Measurements from ENCODE around the gene DPP7. TPM values are rescaled to one million over a fixed set of nuclear protein-coding genes. Genes with fewer than 3 reads are reported as not detected.

The DPP7 gene
- total and polyA plus RNA-seq, 2 of the 8 experiments (the other 6 are each of a cell fraction or from before 2014, with no cell fraction given): 21.2 to 26.8 TPM

DNA sequence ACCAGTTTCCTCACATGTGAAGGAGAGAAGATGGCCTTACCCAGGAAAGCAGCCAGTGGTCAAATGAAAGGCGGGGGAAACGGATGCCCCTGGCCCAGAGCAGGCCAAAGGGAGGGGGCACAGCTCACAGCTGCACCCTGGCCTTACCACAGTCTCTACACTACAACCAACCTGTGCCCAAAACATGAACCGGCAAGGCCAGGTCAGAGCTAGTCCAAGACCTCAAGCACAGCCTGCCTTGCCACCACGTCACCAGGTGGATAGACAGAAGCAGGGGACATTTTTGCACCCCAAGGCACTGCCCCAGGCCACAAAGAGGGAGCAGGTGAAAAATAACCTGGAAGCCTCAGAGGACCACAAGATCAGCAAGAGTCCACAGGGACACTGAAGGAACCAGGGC lies 28.9 kb upstream of the DPP7 start:
- DNase-seq (ENCODE audit: low read depth in 1 of 2, low spot score in 2 of 2) (no peak), FAIRE-seq (no peak)
- no peak overlapping the region for H4K91ac ChIP-seq (replicated peaks; ENCODE audit: insufficient read length, low read length)
- no peaks in the 10 kb centered on the region for H3K79me2 ChIP-seq (ENCODE audit: control insufficient read depth in 1 of 2, insufficient read depth in 2 of 2, low read length in 2 of 2)
- no peak overlapping the region for H2AFZ ChIP-seq (ENCODE audit: low read length)
- TF ChIP-seq JUN (IDR thresholded peaks at IDR 0.05; ENCODE audit: low read depth, low read length): no peak
- TF ChIP-seq SP4 (IDR thresholded peaks at IDR 0.05; ENCODE audit: low read length): no peak
- TF ChIP-seq ATF3 (IDR thresholded peaks at IDR 0.05; ENCODE audit: insufficient read depth, low read depth, low read length): no peak
- H3K23ac ChIP-seq (ENCODE audit: insufficient read length): no peak overlapping the region
- H3K23me2 ChIP-seq (ENCODE audit: low read depth, low read length): peaks cover 2% of the 10 kb centered on the region; the same call in 1 of the 2 replicates
- H3K18ac ChIP-seq (ENCODE audit: extremely low read depth, low read length): no peak overlapping the region
- H3K4me2 ChIP-seq (ENCODE audit: insufficient read depth in 1 of 2, low read depth in 2 of 2, low read length in 2 of 2): no peak overlapping the region
- H3K9ac ChIP-seq (replicated peaks in 1 of 4; ENCODE audit: extremely low read depth in 1 of 4, low read depth in 3 of 4, low read length in 3 of 4): no peak overlapping the region
- H2AK5ac ChIP-seq (ENCODE audit: low read depth, low read length): no peak overlapping the region
- H3K27me3 ChIP-seq (replicated peaks in 1 of 4; ENCODE audit: control insufficient read depth in 3 of 4, extremely low read depth in 1 of 4, insufficient read depth in 3 of 4, low read length in 3 of 4): peaks cover 21 to 55% (median 50%) of the 10 kb centered on the region in 4 experiments
- no peak overlapping the region for H2BK120ac ChIP-seq (replicated peaks; ENCODE audit: low read depth, low read length)
- 0 out of 2 replicates have a peak overlapping the region, but pooled peaks have one; percentile 72 for H2BK15ac ChIP-seq (ENCODE audit: low read length)
- H2BK20ac ChIP-seq (ENCODE audit: low read length): 0 out of 2 replicates have a peak overlapping the region, but pooled peaks have one; percentile 18
- H3K36me3 ChIP-seq (ENCODE audit: control insufficient read depth in 2 of 4, insufficient read depth in 4 of 4, low read length in 3 of 4): no peaks in the 10 kb centered on the region
- H4K20me1 ChIP-seq (replicated peaks in 1 of 2; ENCODE audit: control insufficient read depth in 1 of 2, insufficient read depth in 2 of 2, low read length in 2 of 2): peaks cover 1 to 24% of the 10 kb centered on the region in 2 experiments
- WGBS, 2 experiments (ENCODE audit: extremely low coverage in 1 of 2, insufficient coverage in 1 of 2, insufficient read length in 1 of 2, insufficient replicate concordance in 2 of 2, low coverage in 1 of 2, low lambda C conversion rate in 2 of 2, missing lambda C conversion rate in 1 of 2): 78% methylated on average over 3 of the region's 4 CpGs; no CpG with 5 or more reads in 1 of the 2 experiments
- 0 out of 2 replicates have a peak, but pooled peaks cover 2% of the 10 kb centered on the region for H3K79me1 ChIP-seq (ENCODE audit: low read depth, low read length)
- no peak overlapping the region for H2BK5ac ChIP-seq (ENCODE audit: low read depth, low read length)
- no peak overlapping the region for H2BK12ac ChIP-seq (ENCODE audit: low read depth, low read length)
- H4K5ac ChIP-seq (ENCODE audit: insufficient read length, low read depth, low read length): no peak overlapping the region
- H3K9me3 ChIP-seq (ENCODE audit: insufficient read depth in 2 of 2, low read depth in 1 of 2, low read length in 1 of 2): no peaks in the 10 kb centered on the region
- peaks cover 0 to 10% (median 5%) of the 10 kb centered on the region in 4 experiments; a peak in 6 of 7 replicates for H3K4me1 ChIP-seq (replicated peaks in 1 of 4; ENCODE audit: control insufficient read depth in 3 of 4, insufficient read depth in 4 of 4, low read length in 3 of 4)
- H3K14ac ChIP-seq (ENCODE audit: insufficient read length): no peak overlapping the region
- no peak overlapping the region for H3K4ac ChIP-seq (replicated peaks; ENCODE audit: insufficient read length, low read depth, low read length)
- ChIA-PET POLR2A (ENCODE audit: partially characterized antibody) (no interaction called here), CTCF (ENCODE audit: partially characterized antibody) (interaction anchor here (1.5 kb wide), 1 partner anchor 93 kb away, joined by 4 read pairs; no protein-coding TSS in a partner anchor)
- H4K8ac ChIP-seq (ENCODE audit: extremely low read depth, insufficient read depth, low read length): no peak overlapping the region
- H3K56ac ChIP-seq (replicated peaks; ENCODE audit: insufficient read length, low read depth, low read length): no peak overlapping the region
- H3K4me3 ChIP-seq (ENCODE audit: extremely low read depth in 1 of 4, insufficient read depth in 2 of 4, low read depth in 3 of 4, low read length in 4 of 4): no peak overlapping the region
- H3K27ac ChIP-seq (ENCODE audit: low read depth, low read length): no peak overlapping the region
